GM21825 (cell line): Measurements from ENCODE around the gene KRTAP2-1.
"Not testable (repeated sequence)": the region's sequence is repeated elsewhere in the genome, so short reads cannot be mapped to it uniquely, and the experiment has no call there.

ENCODE experiments used
- ATAC-seq: cut with Tn5 transposase; IDR thresholded peaks from one replicate; pipeline ENCODE4 v1.9.1; 2021; ENCODE audit warnings: mild to moderate bottlenecking, moderate library complexity; ENCODE audit not compliant: unreplicated experiment

KRTAP2-1 gene

GRCh38 chr17:41013606-41014005 is 33.5 kb downstream of the KRTAP2-1 start:
- ATAC-seq = no peak

GRCh38 chr17:41013181-41013580 is 33.9 kb downstream of the KRTAP2-1 start:
- ATAC-seq = no peak

- ATAC-seq = no peak
These were observed 34.6 kb downstream of the KRTAP2-1 start for GRCh38 chr17:41012326-41013120.

- ATAC-seq = no peak
These were observed 36.7 kb downstream of the KRTAP2-1 start for GRCh38 chr17:41010441-41010840.

GRCh38 chr17:41009936-41010335 is 37.2 kb downstream of the KRTAP2-1 start:
- ATAC-seq = no peak

GRCh38 chr17:41009301-41009760 is 37.8 kb downstream of the KRTAP2-1 start:
- no peak for ATAC-seq

- no peak for ATAC-seq
These were observed 38.3 kb downstream of the KRTAP2-1 start, which contains the start of gene KRTAP3-1 for GRCh38 chr17:41008811-41009210. Gene KRTAP3-1 (minus strand): TSS chr17:41009128. CDS start chr17:41009074, 54 bp downstream.

GRCh38 chr17:41004397-41004796 is 42.7 kb downstream of the KRTAP2-1 start:
- no peak for ATAC-seq

GRCh38 chr17:41003926-41004325 is 43.2 kb downstream of the KRTAP2-1 start:
- ATAC-seq = no peak

GRCh38 chr17:41002814-41003213 is 44.3 kb downstream of the KRTAP2-1 start:
- no peak for ATAC-seq

GRCh38 chr17:41001795-41002194 is 45.3 kb downstream of the KRTAP2-1 start:
- ATAC-seq = no peak

GRCh38 chr17:40999563-40999962 is 47.6 kb downstream of the KRTAP2-1 start, which contains the start of gene KRTAP3-2:
Gene KRTAP3-2 (minus strand): TSS chr17:40999906. CDS start chr17:40999853, 53 bp downstream.
- ATAC-seq = not testable (repeated sequence)

- no peak for ATAC-seq
These were observed 49.8 kb downstream of the KRTAP2-1 start for GRCh38 chr17:40997361-40997760.

- ATAC-seq = no peak
These were observed 50.3 kb downstream of the KRTAP2-1 start for GRCh38 chr17:40996829-40997228.
